ENCODE measurements around the gene RPS24.
"Not testable (repeated sequence)": the region's sequence is repeated elsewhere in the genome, so short reads cannot be mapped to it uniquely, and the experiment has no call there.

The RPS24 gene

DNA sequence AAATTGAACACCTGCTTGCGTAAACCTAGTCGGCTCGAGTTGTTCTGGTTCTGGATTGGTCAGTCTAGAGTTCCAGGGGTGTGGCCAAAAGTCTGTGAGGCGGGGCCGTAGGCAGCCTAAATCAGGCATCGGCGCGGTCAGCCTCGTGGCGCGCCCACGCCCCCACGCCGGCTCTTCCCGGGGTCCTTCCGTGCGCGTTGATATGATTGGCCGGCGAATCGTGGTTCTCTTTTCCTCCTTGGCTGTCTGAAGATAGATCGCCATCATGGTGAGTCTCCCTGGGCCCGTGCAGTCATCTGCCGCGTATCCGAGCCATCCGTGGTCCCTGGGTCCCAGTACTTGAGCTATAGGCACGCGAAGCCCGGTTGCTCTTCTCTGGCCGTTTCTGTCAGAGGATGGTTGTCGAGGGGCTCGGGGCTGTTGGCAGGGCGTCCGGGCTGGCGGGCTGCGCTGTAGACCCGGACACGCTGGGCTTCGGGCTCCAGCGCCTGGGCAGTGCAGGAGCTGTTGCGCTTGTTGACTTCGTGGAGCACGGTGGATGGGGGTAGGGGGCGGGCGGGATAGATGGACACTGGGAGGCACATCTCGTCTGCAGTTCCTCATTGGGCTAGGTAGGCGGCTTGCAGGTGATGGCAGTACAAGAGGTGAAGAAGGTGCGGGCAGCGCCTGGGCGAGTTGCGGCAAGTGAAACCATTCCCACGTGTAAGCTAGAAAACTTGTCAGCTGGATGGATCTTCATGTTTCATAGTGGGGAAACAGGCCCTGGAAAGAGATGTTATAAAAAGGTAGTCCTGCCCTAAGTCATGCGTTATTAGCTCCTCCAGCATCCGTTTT lies at the start of gene RPS24:
Gene RPS24 (plus strand): TSS at position 227 of the 834 bp plus-strand sequence. CDS start 39 bp downstream, at position 266.
- peak; percentile 92 for DNase-seq (ENCODE audit: extremely low spot score)
- peak; percentile 72 for TF ChIP-seq PKNOX1 (IDR thresholded peaks at IDR 0.05)
- 0 out of 2 replicates have a peak, but pooled peaks have one; percentile 55 for TF ChIP-seq NFRKB (IDR thresholded peaks at IDR 0.05)
- no peak for TF ChIP-seq TARDBP (IDR thresholded peaks at IDR 0.05)
- no peak for TF ChIP-seq HDGF (IDR thresholded peaks at IDR 0.05; ENCODE audit: borderline replicate concordance)
- no peak for TF ChIP-seq FOXM1 (IDR thresholded peaks at IDR 0.05; ENCODE audit: borderline replicate concordance)
- TF ChIP-seq FOXK2 (IDR thresholded peaks at IDR 0.05): no peak
- peak; percentile 88 for TF ChIP-seq ELF4 (IDR thresholded peaks at IDR 0.05)
- TF ChIP-seq L3MBTL2 (conservative IDR thresholded peaks at IDR 0.05): peak; percentile 49; the same call in 1 of the 2 replicates
- peak; percentile 39; the same call in 1 of the 2 replicates for TF ChIP-seq ARNT (IDR thresholded peaks at IDR 0.05)
- CTCF ChIA-PET: no interaction called here
- POLR2A ChIA-PET: interaction anchor here (0.9 kb wide), 1 partner anchor 9 kb away, joined by 5 read pairs; no protein-coding TSS in a partner anchor

- TF ChIP-seq CTBP1 (IDR thresholded peaks at IDR 0.05; ENCODE audit: borderline replicate concordance): no peak
- no peak for TF ChIP-seq TARDBP (IDR thresholded peaks at IDR 0.05)
- TF ChIP-seq ARNT (IDR thresholded peaks at IDR 0.05): no peak
- no peak for TF ChIP-seq BHLHE40 (IDR thresholded peaks at IDR 0.05; ENCODE audit: borderline replicate concordance)
- no peak for TF ChIP-seq SUZ12 (IDR thresholded peaks at IDR 0.05)
- TF ChIP-seq NFRKB (IDR thresholded peaks at IDR 0.05): no peak
- TF ChIP-seq LEF1 (IDR thresholded peaks at IDR 0.05; ENCODE audit: borderline replicate concordance): no peak
- ChIA-PET CTCF (no interaction called here), POLR2A (no interaction called here)
- DNase-seq (ENCODE audit: extremely low spot score): no peak
Measured at GRCh38 chr10:77984986-77985385, 48.7 kb upstream of the RPS24 start.

GRCh38 chr10:77987671-77988255 lies 45.9 kb upstream of the RPS24 start:
- no peak for TF ChIP-seq TARDBP (IDR thresholded peaks at IDR 0.05)
- CTCF ChIA-PET: no interaction called here
- no peak for DNase-seq (ENCODE audit: extremely low spot score)
- POLR2A ChIA-PET: no interaction called here

- ChIA-PET CTCF (no interaction called here), POLR2A (no interaction called here)
- DNase-seq (ENCODE audit: extremely low spot score): no peak
- no peak for TF ChIP-seq ARNT (IDR thresholded peaks at IDR 0.05)
- no peak for TF ChIP-seq LEF1 (IDR thresholded peaks at IDR 0.05; ENCODE audit: borderline replicate concordance)
- no peak for TF ChIP-seq FOXA1 (IDR thresholded peaks at IDR 0.05)
- no peak for TF ChIP-seq CTBP1 (IDR thresholded peaks at IDR 0.05; ENCODE audit: borderline replicate concordance)
- no peak for TF ChIP-seq ELF4 (IDR thresholded peaks at IDR 0.05)
- no peak for TF ChIP-seq BHLHE40 (IDR thresholded peaks at IDR 0.05; ENCODE audit: borderline replicate concordance)
- no peak for TF ChIP-seq PKNOX1 (IDR thresholded peaks at IDR 0.05)
- TF ChIP-seq L3MBTL2 (conservative IDR thresholded peaks at IDR 0.05): no peak
- TF ChIP-seq HDGF (IDR thresholded peaks at IDR 0.05; ENCODE audit: borderline replicate concordance): no peak
- TF ChIP-seq TARDBP (IDR thresholded peaks at IDR 0.05): no peak
- no peak for TF ChIP-seq ZNF384 (IDR thresholded peaks at IDR 0.05)
- no peak for TF ChIP-seq SUZ12 (IDR thresholded peaks at IDR 0.05)
- TF ChIP-seq FOXM1 (IDR thresholded peaks at IDR 0.05; ENCODE audit: borderline replicate concordance): no peak
- no peak for TF ChIP-seq SP1 (IDR thresholded peaks at IDR 0.05)
- TF ChIP-seq NFRKB (IDR thresholded peaks at IDR 0.05): no peak
- TF ChIP-seq FOXK2 (IDR thresholded peaks at IDR 0.05): no peak
Measured at GRCh38 chr10:77989081-77989724, 44.5 kb upstream of the RPS24 start.

GRCh38 chr10:77993620-77994019 lies 40.0 kb upstream of the RPS24 start:
- ChIA-PET CTCF (interaction anchor here (0.6 kb wide), 1 partner anchor 150 kb away, joined by 3 read pairs; no protein-coding TSS in a partner anchor), POLR2A (no interaction called here)
- TF ChIP-seq SP1 (IDR thresholded peaks at IDR 0.05): no peak
- no peak for TF ChIP-seq ELF4 (IDR thresholded peaks at IDR 0.05)
- TF ChIP-seq TARDBP (IDR thresholded peaks at IDR 0.05): no peak
- no peak for TF ChIP-seq ZNF384 (IDR thresholded peaks at IDR 0.05)
- no peak for TF ChIP-seq L3MBTL2 (conservative IDR thresholded peaks at IDR 0.05)
- no peak for TF ChIP-seq HDGF (IDR thresholded peaks at IDR 0.05; ENCODE audit: borderline replicate concordance)
- no peak for TF ChIP-seq ARNT (IDR thresholded peaks at IDR 0.05)
- TF ChIP-seq BHLHE40 (IDR thresholded peaks at IDR 0.05; ENCODE audit: borderline replicate concordance): no peak
- TF ChIP-seq FOXA1 (IDR thresholded peaks at IDR 0.05): no peak
- TF ChIP-seq CTBP1 (IDR thresholded peaks at IDR 0.05; ENCODE audit: borderline replicate concordance): no peak
- no peak for TF ChIP-seq FOXM1 (IDR thresholded peaks at IDR 0.05; ENCODE audit: borderline replicate concordance)
- no peak for TF ChIP-seq SUZ12 (IDR thresholded peaks at IDR 0.05)
- no peak for TF ChIP-seq NFRKB (IDR thresholded peaks at IDR 0.05)
- TF ChIP-seq PKNOX1 (IDR thresholded peaks at IDR 0.05): no peak
- no peak for TF ChIP-seq LEF1 (IDR thresholded peaks at IDR 0.05; ENCODE audit: borderline replicate concordance)
- no peak for TF ChIP-seq FOXK2 (IDR thresholded peaks at IDR 0.05)
- DNase-seq (ENCODE audit: extremely low spot score): no peak

DNA sequence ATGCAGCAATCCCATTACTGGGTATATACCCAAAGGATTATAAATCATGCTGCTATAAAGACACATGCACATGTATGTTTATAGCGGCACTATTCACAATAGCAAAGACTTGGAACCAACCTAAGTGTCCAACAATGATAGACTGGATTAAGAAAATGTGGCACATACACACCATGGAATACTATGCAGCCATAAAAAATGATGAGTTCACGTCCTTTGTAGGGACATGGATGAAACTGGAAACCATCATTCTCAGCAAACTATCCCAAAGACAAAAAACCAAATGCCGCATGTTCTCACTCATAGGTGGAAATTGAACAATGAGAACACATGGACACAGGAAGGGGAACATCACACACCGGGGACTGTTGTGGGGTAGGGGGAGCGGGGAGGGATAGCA lies 34.9 kb upstream of the RPS24 start:
- POLR2A ChIA-PET; DNase-seq (ENCODE audit: extremely low spot score); CTCF ChIA-PET: not testable (repeated sequence)

Data from HEK293T (cell line).